ENCODE data around the gene UQCRHL.

UQCRHL gene

GRCh38 chr1:15785683-15786082 lies 21.8 kb downstream of the UQCRHL start:
- TF ChIP-seq CTCF (IDR thresholded peaks at IDR 0.05; ENCODE audit: borderline replicate concordance, insufficient read depth, low read depth, low read length), result no peak

GRCh38 chr1:15777909-15778707 lies 29.3 kb downstream of the UQCRHL start:
- TF ChIP-seq CTCF (IDR thresholded peaks at IDR 0.05; ENCODE audit: borderline replicate concordance, insufficient read depth, low read depth, low read length), result no peak
- no peak overlapping the region for H3K4me3 ChIP-seq (ENCODE audit: low read depth, low read length)

More at GRCh38 chr1:15785683-15786082, 21.8 kb downstream of the UQCRHL start:
- no peak overlapping the region for H3K4me3 ChIP-seq (ENCODE audit: low read depth, low read length)

- no peak overlapping the region for H3K4me3 ChIP-seq (ENCODE audit: low read depth, low read length)
- TF ChIP-seq CTCF (IDR thresholded peaks at IDR 0.05; ENCODE audit: borderline replicate concordance, insufficient read depth, low read depth, low read length), result no peak
These were observed 31.7 kb downstream of the UQCRHL start for GRCh38 chr1:15775706-15776105.

GRCh38 chr1:15771836-15772515 lies 35.5 kb downstream of the UQCRHL start:
- TF ChIP-seq CTCF (IDR thresholded peaks at IDR 0.05; ENCODE audit: borderline replicate concordance, insufficient read depth, low read depth, low read length), result no peak
- no peak overlapping the region for H3K4me3 ChIP-seq (ENCODE audit: low read depth, low read length)

- no peak for TF ChIP-seq CTCF (IDR thresholded peaks at IDR 0.05; ENCODE audit: borderline replicate concordance, insufficient read depth, low read depth, low read length)
These were observed 37.0 kb downstream of the UQCRHL start for GRCh38 chr1:15770313-15770962.

GRCh38 chr1:15768388-15768787 lies 39.1 kb downstream of the UQCRHL start:
- H3K4me3 ChIP-seq (ENCODE audit: low read depth, low read length), result no peak overlapping the region
- no peak for TF ChIP-seq CTCF (IDR thresholded peaks at IDR 0.05; ENCODE audit: borderline replicate concordance, insufficient read depth, low read depth, low read length)

More at GRCh38 chr1:15770313-15770962, 37.0 kb downstream of the UQCRHL start:
- no peak overlapping the region for H3K4me3 ChIP-seq (ENCODE audit: low read depth, low read length)
